HepG2 (cell line): ENCODE data around the gene ZNF184. TPM values are rescaled to one million over a fixed set of nuclear protein-coding genes. Genes with fewer than 3 reads are reported as not detected.
A peak's percentile ranks its signal among the peaks of the same experiment; 100 is the strongest.

Experiments
- AGO2 ChIP-seq: fragments of 200-400 bp; formaldehyde crosslinking; optimal IDR thresholded peaks from 2 replicates; pipeline ENCODE3; 2017; ENCODE audit warnings: mild to moderate bottlenecking, low read depth, low read length, moderate library complexity
- KLF11 ChIP-seq: IDR thresholded peaks from 2 replicates; pipeline ENCODE4 v1.6.1; 2016; ENCODE audit warnings: missing compliant biosample characterization
- PCBP2 ChIP-seq: fragments of 200-400 bp; formaldehyde crosslinking; optimal IDR thresholded peaks from 2 replicates; pipeline ENCODE3; 2018; ENCODE audit warnings: low read length, low read depth; ENCODE audit not compliant: poor library complexity, severe bottlenecking
- REPIN1 ChIP-seq: sonication (generic); formaldehyde crosslinking; IDR thresholded peaks from 2 replicates; pipeline ENCODE4 v1.8.0; 2022; ENCODE audit warnings: missing genetic modification reagents, low read depth, mild to moderate bottlenecking, borderline replicate concordance
- RXRA ChIP-seq: sonication (generic); formaldehyde crosslinking; IDR thresholded peaks from 2 replicates; pipeline ENCODE4 v1.5.1; 2020; ENCODE audit warnings: missing genetic modification reagents
- TBX2 ChIP-seq: sonication (generic); formaldehyde crosslinking; IDR thresholded peaks from 2 replicates; pipeline ENCODE4 v1.5.0; 2020; ENCODE audit warnings: missing genetic modification reagents, mild to moderate bottlenecking, borderline replicate concordance
- ZKSCAN8 ChIP-seq: IDR thresholded peaks from 2 replicates; pipeline ENCODE4 v1.6.1; 2016; ENCODE audit warnings: borderline replicate concordance, missing genetic modification reagents, missing compliant biosample characterization
- ZNF790 ChIP-seq: sonication (generic); formaldehyde crosslinking; IDR thresholded peaks from 2 replicates; pipeline ENCODE4 v1.8.0; 2022; ENCODE audit warnings: missing genetic modification reagents, mild to moderate bottlenecking, borderline replicate concordance
- ZSCAN31 ChIP-seq: sonication (generic); formaldehyde crosslinking; IDR thresholded peaks from 2 replicates; pipeline ENCODE4 v1.5.0; 2020; ENCODE audit warnings: low read depth, mild to moderate bottlenecking, missing genetic modification reagents
- polyA plus RNA-seq, 8 experiments: library from polyadenylated mRNA; depleted of rRNA in 3 of 8; stranded (reverse) in 7 of 8; unstranded in 1 of 8; fragments of >200 nt; fragmentation: Illumina TruSeq in 4 of 8; extraction: Trizol in 4 of 8; gene quantifications; 2 replicates each; pipeline versions ENCODE4 v1.2.1 to v1.2.3, GENCODE V29; 2011 to 2016; ENCODE audit warnings: low read depth in 4 of 8, missing spikeins in 1 of 8, mixed read lengths in 1 of 8; ENCODE audit not compliant: insufficient read depth in 1 of 8
- total RNA-seq, 5 experiments: library from RNA; depleted of rRNA; stranded (reverse); fragments of >200 nt; fragmentation: Illumina TruSeq; extraction: Trizol; gene quantifications; 2 replicates each; pipeline ENCODE4 v1.2.3, GENCODE V29; 2016; ENCODE audit warnings: low read depth in 1 of 5
- TF ChIP-seq, protein P1 (sequence below): sonication (generic); formaldehyde crosslinking; IDR thresholded peaks from 2 replicates; pipeline ENCODE4 v1.4.0; 2020; ENCODE audit warnings: missing genetic modification reagents
- TF ChIP-seq, protein P2 (sequence below): sonication (generic); formaldehyde crosslinking; IDR thresholded peaks from 2 replicates; pipeline ENCODE4 v1.4.0; 2020; ENCODE audit warnings: low read depth, mild to moderate bottlenecking, missing genetic modification reagents
- TF ChIP-seq, protein P3 (sequence below): sonication (generic); formaldehyde crosslinking; IDR thresholded peaks from 2 replicates; pipeline ENCODE4 v1.5.0; 2020; ENCODE audit warnings: missing genetic modification reagents
- TF ChIP-seq, protein P4 (sequence below): sonication (generic); formaldehyde crosslinking; IDR thresholded peaks from 2 replicates; pipeline ENCODE4 v1.5.0; 2020; ENCODE audit warnings: mild to moderate bottlenecking, missing genetic modification reagents
- TF ChIP-seq, protein P5 (sequence below): sonication (generic); formaldehyde crosslinking; IDR thresholded peaks from 2 replicates; pipeline ENCODE4 v1.5.1; 2020; ENCODE audit warnings: mild to moderate bottlenecking, missing genetic modification reagents, borderline replicate concordance
- TF ChIP-seq, protein P6 (sequence below): sonication (generic); formaldehyde crosslinking; IDR thresholded peaks from 2 replicates; pipeline ENCODE4 v1.4.0; 2020; ENCODE audit warnings: missing genetic modification reagents, mild to moderate bottlenecking, borderline replicate concordance
- TF ChIP-seq, protein P7 (sequence below): sonication (generic); formaldehyde crosslinking; IDR thresholded peaks from 2 replicates; pipeline ENCODE4 v1.4.0; 2020; ENCODE audit warnings: mild to moderate bottlenecking, low read depth, missing genetic modification reagents

The ZNF184 gene
- total and polyA plus RNA-seq, 2 of the 13 experiments (the other 11 are each of a cell fraction or from before 2014, with no cell fraction given), result 2.1 to 10.1 TPM

DNA sequence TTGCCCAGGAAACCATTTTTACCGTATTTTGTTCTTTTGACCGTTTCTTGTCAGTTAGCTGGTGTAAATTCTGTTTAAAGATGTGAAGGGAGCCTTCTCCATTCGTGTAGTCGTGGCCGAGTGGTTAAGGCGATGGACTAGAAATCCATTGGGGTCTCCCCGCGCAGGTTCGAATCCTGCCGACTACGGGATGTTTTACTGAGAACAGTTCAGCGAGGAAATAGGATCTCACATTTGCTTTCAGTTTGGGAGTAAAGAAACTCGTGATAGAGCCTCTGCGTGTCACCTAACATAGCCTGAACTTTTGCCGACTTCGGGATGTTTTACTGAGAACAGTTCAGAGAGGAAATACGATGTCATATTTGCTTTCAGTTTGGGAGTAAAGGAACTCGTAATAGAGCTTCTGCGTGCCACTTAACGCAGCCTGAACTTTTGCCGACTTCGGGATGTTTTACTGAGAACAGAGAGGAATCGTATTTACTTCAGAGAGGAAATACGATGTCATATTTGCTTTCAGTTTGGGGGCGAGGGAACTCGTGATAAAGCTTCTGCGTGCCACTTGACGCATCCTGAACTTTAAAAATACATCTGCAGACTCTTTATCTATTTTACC is 5.9 kb upstream of the ZNF184 start (continued):
- TF ChIP-seq, protein P1, sequence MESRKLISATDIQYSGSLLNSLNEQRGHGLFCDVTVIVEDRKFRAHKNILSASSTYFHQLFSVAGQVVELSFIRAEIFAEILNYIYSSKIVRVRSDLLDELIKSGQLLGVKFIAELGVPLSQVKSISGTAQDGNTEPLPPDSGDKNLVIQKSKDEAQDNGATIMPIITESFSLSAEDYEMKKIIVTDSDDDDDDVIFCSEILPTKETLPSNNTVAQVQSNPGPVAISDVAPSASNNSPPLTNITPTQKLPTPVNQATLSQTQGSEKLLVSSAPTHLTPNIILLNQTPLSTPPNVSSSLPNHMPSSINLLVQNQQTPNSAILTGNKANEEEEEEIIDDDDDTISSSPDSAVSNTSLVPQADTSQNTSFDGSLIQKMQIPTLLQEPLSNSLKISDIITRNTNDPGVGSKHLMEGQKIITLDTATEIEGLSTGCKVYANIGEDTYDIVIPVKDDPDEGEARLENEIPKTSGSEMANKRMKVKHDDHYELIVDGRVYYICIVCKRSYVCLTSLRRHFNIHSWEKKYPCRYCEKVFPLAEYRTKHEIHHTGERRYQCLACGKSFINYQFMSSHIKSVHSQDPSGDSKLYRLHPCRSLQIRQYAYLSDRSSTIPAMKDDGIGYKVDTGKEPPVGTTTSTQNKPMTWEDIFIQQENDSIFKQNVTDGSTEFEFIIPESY (CRISPR knock-in tag), result no peak
- TF ChIP-seq, protein P2, sequence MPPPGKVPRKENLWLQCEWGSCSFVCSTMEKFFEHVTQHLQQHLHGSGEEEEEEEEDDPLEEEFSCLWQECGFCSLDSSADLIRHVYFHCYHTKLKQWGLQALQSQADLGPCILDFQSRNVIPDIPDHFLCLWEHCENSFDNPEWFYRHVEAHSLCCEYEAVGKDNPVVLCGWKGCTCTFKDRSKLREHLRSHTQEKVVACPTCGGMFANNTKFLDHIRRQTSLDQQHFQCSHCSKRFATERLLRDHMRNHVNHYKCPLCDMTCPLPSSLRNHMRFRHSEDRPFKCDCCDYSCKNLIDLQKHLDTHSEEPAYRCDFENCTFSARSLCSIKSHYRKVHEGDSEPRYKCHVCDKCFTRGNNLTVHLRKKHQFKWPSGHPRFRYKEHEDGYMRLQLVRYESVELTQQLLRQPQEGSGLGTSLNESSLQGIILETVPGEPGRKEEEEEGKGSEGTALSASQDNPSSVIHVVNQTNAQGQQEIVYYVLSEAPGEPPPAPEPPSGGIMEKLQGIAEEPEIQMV (CRISPR knock-in tag), result no peak
- TF ChIP-seq, protein P3, sequence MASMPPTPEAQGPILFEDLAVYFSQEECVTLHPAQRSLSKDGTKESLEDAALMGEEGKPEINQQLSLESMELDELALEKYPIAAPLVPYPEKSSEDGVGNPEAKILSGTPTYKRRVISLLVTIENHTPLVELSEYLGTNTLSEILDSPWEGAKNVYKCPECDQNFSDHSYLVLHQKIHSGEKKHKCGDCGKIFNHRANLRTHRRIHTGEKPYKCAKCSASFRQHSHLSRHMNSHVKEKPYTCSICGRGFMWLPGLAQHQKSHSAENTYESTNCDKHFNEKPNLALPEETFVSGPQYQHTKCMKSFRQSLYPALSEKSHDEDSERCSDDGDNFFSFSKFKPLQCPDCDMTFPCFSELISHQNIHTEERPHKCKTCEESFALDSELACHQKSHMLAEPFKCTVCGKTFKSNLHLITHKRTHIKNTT (CRISPR knock-in tag), result no peak
- TF ChIP-seq AGO2 (no peak), KLF11 (CRISPR knock-in tag) (peak; percentile 48; the same call in 1 of the 2 replicates), TBX2 (CRISPR knock-in tag) (no peak; the same call in 1 of the 2 replicates), ZNF790 (CRISPR knock-in tag) (no peak), ZKSCAN8 (peak; percentile 83), ZSCAN31 (no peak), REPIN1 (CRISPR knock-in tag) (no peak; the same call in 1 of the 2 replicates), RXRA (CRISPR knock-in tag) (no peak; the same call in 1 of the 2 replicates), PCBP2 (peak; percentile 17)
- TF ChIP-seq, protein P4, sequence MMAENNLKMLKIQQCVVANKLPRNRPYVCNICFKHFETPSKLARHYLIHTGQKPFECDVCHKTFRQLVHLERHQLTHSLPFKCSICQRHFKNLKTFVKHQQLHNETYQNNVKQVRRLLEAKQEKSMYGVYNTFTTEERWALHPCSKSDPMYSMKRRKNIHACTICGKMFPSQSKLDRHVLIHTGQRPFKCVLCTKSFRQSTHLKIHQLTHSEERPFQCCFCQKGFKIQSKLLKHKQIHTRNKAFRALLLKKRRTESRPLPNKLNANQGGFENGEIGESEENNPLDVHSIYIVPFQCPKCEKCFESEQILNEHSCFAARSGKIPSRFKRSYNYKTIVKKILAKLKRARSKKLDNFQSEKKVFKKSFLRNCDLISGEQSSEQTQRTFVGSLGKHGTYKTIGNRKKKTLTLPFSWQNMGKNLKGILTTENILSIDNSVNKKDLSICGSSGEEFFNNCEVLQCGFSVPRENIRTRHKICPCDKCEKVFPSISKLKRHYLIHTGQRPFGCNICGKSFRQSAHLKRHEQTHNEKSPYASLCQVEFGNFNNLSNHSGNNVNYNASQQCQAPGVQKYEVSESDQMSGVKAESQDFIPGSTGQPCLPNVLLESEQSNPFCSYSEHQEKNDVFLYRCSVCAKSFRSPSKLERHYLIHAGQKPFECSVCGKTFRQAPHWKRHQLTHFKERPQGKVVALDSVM (CRISPR knock-in tag), result no peak
- TF ChIP-seq, protein P5, sequence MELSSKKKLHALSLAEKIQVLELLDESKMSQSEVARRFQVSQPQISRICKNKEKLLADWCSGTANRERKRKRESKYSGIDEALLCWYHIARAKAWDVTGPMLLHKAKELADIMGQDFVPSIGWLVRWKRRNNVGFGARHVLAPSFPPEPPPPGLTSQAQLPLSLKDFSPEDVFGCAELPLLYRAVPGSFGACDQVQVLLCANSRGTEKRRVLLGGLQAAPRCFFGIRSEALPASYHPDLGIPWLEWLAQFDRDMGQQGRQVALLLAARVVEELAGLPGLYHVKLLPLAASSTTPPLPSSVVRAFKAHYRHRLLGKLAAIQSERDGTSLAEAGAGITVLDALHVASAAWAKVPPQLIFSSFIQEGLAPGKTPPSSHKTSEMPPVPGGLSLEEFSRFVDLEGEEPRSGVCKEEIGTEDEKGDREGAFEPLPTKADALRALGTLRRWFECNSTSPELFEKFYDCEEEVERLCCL (CRISPR knock-in tag), result 0 out of 2 replicates have a peak, but pooled peaks have one; percentile 12
- TF ChIP-seq, protein P6, sequence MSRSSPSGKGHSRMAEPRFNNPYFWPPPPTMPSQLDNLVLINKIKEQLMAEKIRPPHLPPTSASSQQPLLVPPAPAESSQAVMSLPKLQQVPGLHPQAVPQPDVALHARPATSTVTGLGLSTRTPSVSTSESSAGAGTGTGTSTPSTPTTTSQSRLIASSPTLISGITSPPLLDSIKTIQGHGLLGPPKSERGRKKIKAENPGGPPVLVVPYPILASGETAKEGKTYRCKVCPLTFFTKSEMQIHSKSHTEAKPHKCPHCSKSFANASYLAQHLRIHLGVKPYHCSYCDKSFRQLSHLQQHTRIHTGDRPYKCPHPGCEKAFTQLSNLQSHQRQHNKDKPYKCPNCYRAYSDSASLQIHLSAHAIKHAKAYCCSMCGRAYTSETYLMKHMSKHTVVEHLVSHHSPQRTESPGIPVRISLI (CRISPR knock-in tag), result no peak
- TF ChIP-seq, protein P7, sequence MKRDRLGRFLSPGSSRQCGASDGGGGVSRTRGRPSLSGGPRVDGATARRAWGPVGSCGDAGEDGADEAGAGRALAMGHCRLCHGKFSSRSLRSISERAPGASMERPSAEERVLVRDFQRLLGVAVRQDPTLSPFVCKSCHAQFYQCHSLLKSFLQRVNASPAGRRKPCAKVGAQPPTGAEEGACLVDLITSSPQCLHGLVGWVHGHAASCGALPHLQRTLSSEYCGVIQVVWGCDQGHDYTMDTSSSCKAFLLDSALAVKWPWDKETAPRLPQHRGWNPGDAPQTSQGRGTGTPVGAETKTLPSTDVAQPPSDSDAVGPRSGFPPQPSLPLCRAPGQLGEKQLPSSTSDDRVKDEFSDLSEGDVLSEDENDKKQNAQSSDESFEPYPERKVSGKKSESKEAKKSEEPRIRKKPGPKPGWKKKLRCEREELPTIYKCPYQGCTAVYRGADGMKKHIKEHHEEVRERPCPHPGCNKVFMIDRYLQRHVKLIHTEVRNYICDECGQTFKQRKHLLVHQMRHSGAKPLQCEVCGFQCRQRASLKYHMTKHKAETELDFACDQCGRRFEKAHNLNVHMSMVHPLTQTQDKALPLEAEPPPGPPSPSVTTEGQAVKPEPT (CRISPR knock-in tag), result no peak
